Adipocyte (in vitro differentiated cells): ENCODE results near the gene PTPRK.
"Not testable (repeated sequence)": the region's sequence is repeated elsewhere in the genome, so short reads cannot be mapped to it uniquely, and the experiment has no call there.

Source experiments
- DNase-seq: peaks from one replicate; pipeline ENCODE4 v3.0.0-alpha.2; 2015; ENCODE audit warnings: low read depth
- H3K27me3 ChIP-seq: replicated peaks from 2 replicates; pipeline ENCODE4 v1.7.0; 2013; ENCODE audit warnings: mild to moderate bottlenecking, low read length, moderate library complexity; ENCODE audit not compliant: control insufficient read depth, insufficient read depth
- H3K36me3 ChIP-seq: 2 replicates; pipeline ENCODE4 v1.7.0; 2013; ENCODE audit warnings: low read length, mild to moderate bottlenecking, moderate library complexity; ENCODE audit not compliant: control insufficient read depth, insufficient read depth, severe bottlenecking
- H3K4me1 ChIP-seq: 2 replicates; pipeline ENCODE4 v1.7.0; 2013; ENCODE audit warnings: mild to moderate bottlenecking, low read length, moderate library complexity; ENCODE audit not compliant: control insufficient read depth, insufficient read depth
- H3K4me3 ChIP-seq: 2 replicates; pipeline ENCODE4 v1.7.0; 2013; ENCODE audit warnings: mild to moderate bottlenecking, low read length, moderate library complexity
- H3K9ac ChIP-seq: 2 replicates; pipeline ENCODE4 v1.7.0; 2013; ENCODE audit warnings: mild to moderate bottlenecking, low read length, moderate library complexity
- H3K9me3 ChIP-seq: 2 replicates; pipeline ENCODE4 v1.7.0; 2013; ENCODE audit warnings: mild to moderate bottlenecking, low read length, moderate library complexity; ENCODE audit not compliant: control insufficient read depth

Gene PTPRK

DNA sequence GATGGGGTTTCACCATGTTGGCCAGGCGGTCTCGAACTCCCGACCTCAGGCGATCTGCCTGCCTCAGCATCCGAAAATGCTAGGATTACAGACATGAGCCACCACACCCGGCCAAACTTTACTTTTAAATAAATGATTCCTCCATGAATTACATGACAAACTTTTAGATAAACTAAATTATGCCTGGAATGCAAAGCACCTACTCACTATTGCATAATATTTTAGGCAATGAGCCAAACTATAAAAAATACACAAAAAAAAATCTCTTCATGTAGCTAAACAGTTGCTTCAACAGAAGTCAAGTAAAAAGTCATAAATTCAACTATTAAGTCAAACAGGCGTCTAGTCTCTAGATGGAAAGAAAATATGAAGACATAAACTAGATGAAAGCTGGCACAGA, 56.5 kb downstream of the PTPRK start:
- H3K9ac ChIP-seq = no peak overlapping the region
- peaks cover 3% of the 10 kb centered on the region for H3K4me1 ChIP-seq
- no peaks in the 10 kb centered on the region for H3K36me3 ChIP-seq
- no peaks in the 10 kb centered on the region for H3K9me3 ChIP-seq
- no peaks in the 10 kb centered on the region for H3K27me3 ChIP-seq
- H3K4me3 ChIP-seq = no peak overlapping the region
- peak; percentile 17 for DNase-seq

DNA sequence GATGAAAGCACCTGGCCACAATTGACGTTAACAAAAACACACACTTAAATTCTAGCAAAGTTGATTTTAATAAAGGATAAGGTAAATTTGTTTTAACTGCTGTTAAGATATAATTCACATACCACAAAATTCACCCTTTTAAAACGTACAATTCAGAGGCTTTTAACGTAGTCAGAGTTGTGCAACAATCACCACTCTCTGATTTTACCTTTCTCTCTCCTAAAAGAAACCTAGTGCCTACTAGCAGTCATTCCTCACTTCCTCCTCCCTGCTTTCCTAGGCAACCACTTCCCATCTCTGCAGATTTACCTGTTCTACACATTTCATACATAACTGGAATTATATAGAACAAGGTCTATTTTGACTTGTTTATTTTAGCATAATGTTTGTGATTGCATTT, 58.9 kb downstream of the PTPRK start:
- Histone ChIP-seq H3K9ac (no peak overlapping the region), H3K4me1 (peaks cover 3% of the 10 kb centered on the region), H3K27me3 (no peaks in the 10 kb centered on the region), H3K4me3 (no peak overlapping the region), H3K9me3 (no peaks in the 10 kb centered on the region), H3K36me3 (no peaks in the 10 kb centered on the region)
- DNase-seq = no peak

DNA sequence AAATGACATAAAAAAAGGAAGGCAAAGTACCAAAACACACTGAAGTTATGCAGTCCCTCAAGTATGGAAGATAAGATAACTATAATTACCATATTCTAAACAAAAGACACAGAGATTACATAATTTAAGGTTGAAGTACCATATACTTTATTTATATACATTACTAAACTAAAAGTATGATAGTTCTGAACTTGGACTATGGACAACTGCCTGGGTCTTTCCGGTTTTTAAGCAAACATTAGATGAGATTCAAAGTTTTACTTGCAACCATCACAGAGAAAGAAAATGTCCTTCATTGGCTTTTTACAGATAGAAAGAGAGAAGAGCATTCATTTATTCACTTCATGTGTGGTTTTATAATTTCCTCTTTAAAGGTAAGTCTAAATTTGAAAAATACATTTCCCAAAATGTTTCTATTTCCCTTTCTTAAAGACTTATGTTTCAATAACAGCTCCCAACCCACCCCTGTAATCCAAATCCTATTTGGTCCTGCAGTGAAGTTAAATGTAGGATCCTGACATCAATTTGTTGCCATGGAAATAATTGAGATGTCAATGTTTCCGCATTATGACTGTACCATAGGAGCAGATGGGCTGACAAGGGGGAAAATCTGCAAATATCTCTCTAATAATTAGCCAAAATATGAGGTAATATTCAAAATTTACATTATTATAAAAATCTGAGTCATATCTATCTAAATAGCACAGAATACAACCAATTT, 63.7 kb downstream of the PTPRK start:
- no peak overlapping the region for H3K4me3 ChIP-seq
- no peaks in the 10 kb centered on the region for H3K36me3 ChIP-seq
- no peaks in the 10 kb centered on the region for H3K4me1 ChIP-seq

DNA sequence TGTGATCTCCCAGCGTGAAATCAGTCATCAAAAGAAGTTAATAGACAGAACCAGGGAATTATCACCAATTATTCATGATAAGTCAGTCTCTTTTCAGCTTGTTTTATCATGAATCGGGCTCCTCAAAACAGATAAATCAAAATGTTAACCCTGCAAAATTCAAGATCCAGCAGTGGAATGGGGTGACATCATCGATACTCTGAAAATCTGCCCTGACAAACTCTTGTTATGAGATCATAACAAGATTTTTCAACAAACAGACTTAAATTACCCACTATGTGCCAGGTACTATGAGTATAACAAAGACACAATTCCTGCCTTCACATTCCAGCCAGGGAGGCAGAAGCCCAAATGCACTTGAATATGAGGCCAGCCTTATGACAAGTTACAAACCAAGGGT, 64.4 kb downstream of the PTPRK start:
- Histone ChIP-seq H3K9ac (no peak overlapping the region), H3K9me3 (no peaks in the 10 kb centered on the region), H3K4me3 (no peak overlapping the region), H3K36me3 (no peaks in the 10 kb centered on the region), H3K27me3 (no peaks in the 10 kb centered on the region), H3K4me1 (no peaks in the 10 kb centered on the region)
- no peak for DNase-seq

More for the DNA sequence above, 63.7 kb downstream of the PTPRK start:
- DNase-seq = no peak
- Histone ChIP-seq H3K27me3 (no peaks in the 10 kb centered on the region), H3K9ac (no peak overlapping the region), H3K9me3 (no peaks in the 10 kb centered on the region)

DNA sequence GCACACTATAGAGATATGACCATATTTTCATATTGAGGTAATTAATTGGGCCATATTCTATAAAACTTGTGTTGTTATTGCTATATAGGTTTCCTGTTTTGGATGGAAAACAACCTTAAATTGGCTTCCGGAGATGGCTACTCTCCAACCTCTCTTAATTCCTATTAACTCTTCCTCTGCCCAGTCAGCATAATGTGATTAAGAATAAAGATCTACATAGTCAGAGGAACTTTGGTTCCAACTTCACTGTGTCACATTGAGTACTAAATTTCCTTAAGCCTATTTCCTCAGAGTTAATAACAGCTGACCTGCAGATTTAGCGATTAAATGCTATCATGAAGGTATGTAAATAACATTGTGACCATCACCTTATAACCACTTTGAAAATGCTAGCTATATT, 67.7 kb downstream of the PTPRK start:
- H3K27me3 ChIP-seq = no peaks in the 10 kb centered on the region
- no peak overlapping the region for H3K9ac ChIP-seq
- no peak overlapping the region for H3K4me3 ChIP-seq
- DNase-seq = no peak
- H3K9me3 ChIP-seq = no peaks in the 10 kb centered on the region
- H3K4me1 ChIP-seq = no peaks in the 10 kb centered on the region
- no peaks in the 10 kb centered on the region for H3K36me3 ChIP-seq

DNA sequence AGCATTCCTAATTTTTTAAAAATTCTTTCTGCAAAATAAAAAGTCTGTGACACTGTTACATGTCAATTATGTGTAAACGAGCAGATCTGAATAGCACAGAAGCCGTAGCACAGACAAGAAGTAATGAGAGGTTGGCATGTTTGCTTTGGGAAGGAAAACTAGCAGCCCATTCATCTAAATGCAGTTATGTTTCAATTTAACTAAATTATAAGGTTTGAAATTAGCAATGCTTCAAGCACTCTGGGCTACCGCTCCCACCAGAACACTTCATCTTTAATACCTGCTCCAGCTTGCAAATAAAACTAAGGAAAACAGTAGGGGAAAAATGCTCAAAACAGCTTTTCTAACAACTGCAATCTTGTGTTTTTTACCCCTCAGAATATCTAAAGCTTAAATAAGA, 73.9 kb downstream of the PTPRK start:
- H3K4me3 ChIP-seq = no peak overlapping the region
- DNase-seq = no peak
- H3K27me3 ChIP-seq = no peaks in the 10 kb centered on the region
- H3K36me3 ChIP-seq = no peaks in the 10 kb centered on the region
- H3K9me3 ChIP-seq = no peaks in the 10 kb centered on the region
- no peaks in the 10 kb centered on the region for H3K4me1 ChIP-seq
- no peak overlapping the region for H3K9ac ChIP-seq

DNA sequence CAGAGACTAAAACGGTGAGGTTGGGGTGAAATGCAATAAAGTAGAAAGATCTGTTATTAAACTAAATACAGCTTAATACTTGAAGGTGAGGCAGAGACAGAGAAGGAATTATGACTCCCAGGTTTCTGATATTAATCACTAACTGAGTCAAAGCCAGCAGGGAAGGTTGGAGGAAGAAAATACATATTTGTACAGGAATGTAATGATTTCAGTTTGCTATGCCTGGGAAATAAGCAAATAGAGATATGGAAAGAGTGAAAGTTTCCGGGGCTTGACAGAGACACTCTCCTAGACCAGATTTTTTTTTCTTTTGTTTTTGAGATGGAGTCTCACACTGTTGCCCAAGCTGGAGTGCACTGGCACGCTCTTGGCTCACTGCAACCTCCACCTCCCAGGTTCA, 76.8 kb downstream of the PTPRK start:
- DNase-seq = no peak
- Histone ChIP-seq H3K4me1 (no peaks in the 10 kb centered on the region), H3K9me3 (no peaks in the 10 kb centered on the region), H3K4me3 (no peak overlapping the region), H3K27me3 (no peaks in the 10 kb centered on the region), H3K36me3 (no peaks in the 10 kb centered on the region), H3K9ac (no peak overlapping the region)

DNA sequence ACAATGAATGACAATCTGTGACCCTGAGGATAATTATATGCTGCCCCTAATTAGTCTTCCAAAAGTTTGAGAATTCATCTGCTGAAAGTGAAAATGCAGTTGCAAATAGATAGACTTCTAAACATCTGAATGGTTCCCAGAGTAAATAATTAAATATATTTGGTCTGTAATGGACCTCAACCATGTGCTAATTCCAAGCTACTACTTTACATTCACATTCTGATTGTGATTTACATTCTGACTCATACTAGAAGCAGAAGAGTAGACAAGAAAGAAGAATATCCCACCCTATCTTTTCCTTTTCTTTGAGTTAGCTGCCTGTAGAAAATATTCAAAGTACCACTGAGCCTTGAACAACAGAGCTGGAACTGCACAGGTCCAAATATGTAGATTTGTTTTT, 80.8 kb downstream of the PTPRK start:
- Histone ChIP-seq H3K9me3 (no peaks in the 10 kb centered on the region), H3K9ac (no peak overlapping the region), H3K27me3 (no peaks in the 10 kb centered on the region), H3K4me3 (no peak overlapping the region), H3K36me3 (no peaks in the 10 kb centered on the region), H3K4me1 (no peaks in the 10 kb centered on the region)
- no peak for DNase-seq

DNA sequence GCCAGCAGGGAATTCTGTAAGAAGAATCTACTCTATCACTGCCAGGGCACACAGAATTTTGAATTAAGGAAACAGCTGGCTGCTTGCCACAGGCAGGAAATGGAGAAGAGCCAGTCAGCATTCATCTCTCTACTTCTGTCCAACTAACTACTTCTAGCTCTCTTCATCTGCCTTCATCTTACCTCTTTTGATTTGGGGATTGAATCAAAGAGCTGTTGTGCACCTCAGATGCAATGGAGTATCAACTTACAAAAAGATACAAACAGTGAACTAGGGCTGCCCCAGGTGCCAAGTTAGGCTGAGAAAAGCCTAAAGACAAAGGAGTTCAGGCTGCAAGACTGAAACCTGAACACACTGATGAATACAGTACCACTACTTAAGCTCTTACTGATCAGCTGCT, 82.0 kb downstream of the PTPRK start:
- no peak overlapping the region for H3K4me3 ChIP-seq
- H3K36me3 ChIP-seq = no peaks in the 10 kb centered on the region
- no peaks in the 10 kb centered on the region for H3K9me3 ChIP-seq

DNA sequence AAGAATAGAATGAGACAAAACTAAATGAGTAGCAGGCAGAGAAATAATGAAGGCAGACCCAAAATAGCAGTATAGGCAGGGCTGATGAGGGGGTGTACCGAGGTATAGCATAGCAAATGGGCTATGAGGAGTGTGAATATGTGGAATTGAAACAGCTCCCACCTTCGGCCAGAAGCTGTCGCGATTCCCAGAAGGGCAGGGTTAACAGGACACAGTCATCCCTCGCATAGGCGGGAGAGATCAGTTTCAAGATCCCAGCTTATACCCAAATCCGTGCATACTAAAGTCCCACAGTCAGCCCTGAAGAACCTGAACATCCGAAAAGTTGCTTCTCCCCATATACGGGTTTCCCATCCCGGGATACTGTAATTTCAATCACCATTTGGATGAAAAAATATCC, 82.7 kb downstream of the PTPRK start:
- DNase-seq = no peak
- H3K4me1 ChIP-seq = no peaks in the 10 kb centered on the region
- H3K4me3 ChIP-seq = no peak overlapping the region
- H3K9me3 ChIP-seq = no peaks in the 10 kb centered on the region
- no peaks in the 10 kb centered on the region for H3K27me3 ChIP-seq
- H3K9ac ChIP-seq = no peak overlapping the region
- no peaks in the 10 kb centered on the region for H3K36me3 ChIP-seq

More for the DNA sequence above, 82.0 kb downstream of the PTPRK start:
- Histone ChIP-seq H3K4me1 (no peaks in the 10 kb centered on the region), H3K27me3 (no peaks in the 10 kb centered on the region), H3K9ac (no peak overlapping the region)
- DNase-seq = peak; percentile 12

DNA sequence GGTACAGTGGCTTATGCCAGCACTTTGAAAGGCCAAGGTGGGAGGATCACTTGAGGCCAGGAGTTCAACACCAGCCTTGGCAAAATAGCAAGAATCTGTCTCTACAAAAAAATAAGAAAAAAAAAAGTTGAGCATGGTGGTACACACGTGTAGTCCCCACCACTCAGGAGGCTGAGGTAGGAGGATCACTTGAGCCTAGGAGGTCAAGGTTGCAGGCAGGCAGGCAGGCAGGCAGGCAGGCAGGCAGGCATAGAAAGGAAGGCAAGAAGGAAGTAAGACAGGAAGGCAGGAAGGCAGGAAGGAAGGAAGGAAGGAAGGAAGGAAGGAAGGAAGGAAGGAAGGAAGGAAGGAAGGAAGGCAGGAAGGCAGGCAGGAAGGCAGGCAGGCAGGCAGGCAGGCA, 85.6 kb downstream of the PTPRK start:
- not testable (repeated sequence) for H3K4me3 ChIP-seq, H3K4me1 ChIP-seq, H3K36me3 ChIP-seq, H3K27me3 ChIP-seq, H3K9ac ChIP-seq, H3K9me3 ChIP-seq, DNase-seq

DNA sequence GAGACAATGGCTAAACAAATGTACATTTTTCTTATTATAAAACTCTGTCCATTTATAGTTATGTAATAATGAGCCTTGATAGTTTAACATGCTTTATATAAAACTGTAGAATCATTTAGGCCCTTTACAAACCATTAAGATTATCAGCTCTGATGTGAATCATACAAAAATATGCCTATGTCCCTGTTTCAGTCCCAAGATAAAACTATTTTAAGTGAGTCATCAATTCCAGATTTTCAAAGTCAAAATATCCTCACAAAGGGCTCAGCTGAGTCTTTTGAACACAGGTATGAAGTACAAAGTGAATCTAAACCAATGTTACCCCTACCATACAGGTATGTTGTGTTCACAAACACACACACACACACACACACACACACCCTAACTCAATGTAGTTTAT, 88.0 kb downstream of the PTPRK start:
- Histone ChIP-seq H3K9me3 (no peaks in the 10 kb centered on the region), H3K4me1 (peaks cover 10% of the 10 kb centered on the region), H3K27me3 (no peaks in the 10 kb centered on the region), H3K4me3 (no peak overlapping the region), H3K36me3 (no peaks in the 10 kb centered on the region), H3K9ac (no peak overlapping the region)
- peak; percentile 59 for DNase-seq
